HL-60 (cell line): ENCODE data around the gene ALDH3B1.
A peak's percentile ranks its signal among the peaks of the same experiment; 100 is the strongest.

Experiments used
- DNase-seq, 2 experiments: peaks; one replicate each; pipeline ENCODE4 v3.0.0-alpha.2; 2010 to 2020; ENCODE audit warnings: low read depth in 1 of 2, low spot score in 1 of 2
- H3K27ac ChIP-seq: fragments of 250-450 bp; sonication (Bioruptor Pico); replicated peaks from 2 replicates; pipeline ENCODE4 v1.5.1; 2020; ENCODE audit warnings: mild to moderate bottlenecking, moderate library complexity
- H3K27me3 ChIP-seq: fragments of 250-450 bp; sonication (Bioruptor Pico); 2 replicates; pipeline ENCODE4 v1.5.1; 2021; ENCODE audit warnings: mild to moderate bottlenecking, moderate library complexity; ENCODE audit not compliant: insufficient read depth, poor library complexity, severe bottlenecking
- H3K4me3 ChIP-seq: replicated peaks from 2 replicates; pipeline ENCODE4 v1.5.1; 2011; ENCODE audit warnings: mild to moderate bottlenecking, control low read depth, low read length; ENCODE audit not compliant: insufficient read depth
- GABPA ChIP-seq: IDR thresholded peaks from 2 replicates; pipeline ENCODE4 v1.6.1; 2012; ENCODE audit warnings: low read depth
- POLR2AphosphoS5 ChIP-seq: IDR thresholded peaks from 2 replicates; pipeline ENCODE4 v1.6.1; 2012; ENCODE audit warnings: low read depth
- SPI1 ChIP-seq: IDR thresholded peaks from 2 replicates; pipeline ENCODE4 v1.6.1; 2012; ENCODE audit warnings: low read depth, mild to moderate bottlenecking, borderline replicate concordance
- TF ChIP-seq, protein P1 (sequence below): IDR thresholded peaks from 2 replicates; pipeline ENCODE4 v1.6.1; 2012; ENCODE audit warnings: low read depth; ENCODE audit not compliant: insufficient replicate concordance
- TF ChIP-seq, protein P2 (sequence below): IDR thresholded peaks from one replicate; pipeline ENCODE4 v1.5.1; 2011; ENCODE audit warnings: low read length, control low read depth, inconsistent platforms; ENCODE audit not compliant: insufficient read depth

ALDH3B1 gene

DNA sequence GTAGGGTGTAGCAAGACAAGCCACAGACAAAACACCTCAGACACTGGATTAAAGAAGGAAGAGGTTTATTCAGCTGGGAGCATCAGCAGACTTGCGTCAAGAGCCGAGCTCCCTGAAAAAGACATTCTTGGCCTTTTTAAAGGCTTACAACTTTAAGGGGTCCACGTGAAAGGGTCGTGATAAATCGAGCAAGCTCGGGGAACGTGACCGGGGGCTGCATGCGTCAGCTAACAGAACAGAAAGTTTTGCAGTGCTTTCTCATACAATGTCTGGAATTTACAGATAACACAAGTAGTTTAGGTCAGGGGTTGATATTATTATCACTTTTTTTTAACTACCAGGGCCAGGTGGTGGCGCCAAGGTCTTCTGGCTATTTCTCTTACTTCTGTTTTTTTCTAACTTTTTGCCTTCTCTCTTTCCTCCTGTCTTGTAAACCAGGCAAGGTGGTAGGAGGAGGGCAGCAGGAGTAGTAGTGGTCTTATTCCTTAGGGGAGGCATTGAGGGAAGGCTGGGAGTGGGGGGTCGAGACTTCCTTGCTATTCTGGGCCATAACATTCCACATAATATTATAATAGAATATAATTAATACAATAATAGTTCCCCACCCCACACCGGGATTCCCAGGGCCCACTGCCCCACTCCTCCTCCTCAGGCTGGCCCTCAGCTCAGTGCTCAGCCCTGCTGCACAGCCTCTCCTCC, 587 bp upstream of the ALDH3B1 start:
- Histone ChIP-seq H3K27ac (peak overlapping the region; percentile 95), H3K27me3 (no peaks in the 10 kb centered on the region), H3K4me3 (peak overlapping the region; percentile 66; the same call in 1 of the 2 replicates)
- no peak for TF ChIP-seq POLR2AphosphoS5
- TF ChIP-seq SPI1: no peak
- TF ChIP-seq, protein P1, sequence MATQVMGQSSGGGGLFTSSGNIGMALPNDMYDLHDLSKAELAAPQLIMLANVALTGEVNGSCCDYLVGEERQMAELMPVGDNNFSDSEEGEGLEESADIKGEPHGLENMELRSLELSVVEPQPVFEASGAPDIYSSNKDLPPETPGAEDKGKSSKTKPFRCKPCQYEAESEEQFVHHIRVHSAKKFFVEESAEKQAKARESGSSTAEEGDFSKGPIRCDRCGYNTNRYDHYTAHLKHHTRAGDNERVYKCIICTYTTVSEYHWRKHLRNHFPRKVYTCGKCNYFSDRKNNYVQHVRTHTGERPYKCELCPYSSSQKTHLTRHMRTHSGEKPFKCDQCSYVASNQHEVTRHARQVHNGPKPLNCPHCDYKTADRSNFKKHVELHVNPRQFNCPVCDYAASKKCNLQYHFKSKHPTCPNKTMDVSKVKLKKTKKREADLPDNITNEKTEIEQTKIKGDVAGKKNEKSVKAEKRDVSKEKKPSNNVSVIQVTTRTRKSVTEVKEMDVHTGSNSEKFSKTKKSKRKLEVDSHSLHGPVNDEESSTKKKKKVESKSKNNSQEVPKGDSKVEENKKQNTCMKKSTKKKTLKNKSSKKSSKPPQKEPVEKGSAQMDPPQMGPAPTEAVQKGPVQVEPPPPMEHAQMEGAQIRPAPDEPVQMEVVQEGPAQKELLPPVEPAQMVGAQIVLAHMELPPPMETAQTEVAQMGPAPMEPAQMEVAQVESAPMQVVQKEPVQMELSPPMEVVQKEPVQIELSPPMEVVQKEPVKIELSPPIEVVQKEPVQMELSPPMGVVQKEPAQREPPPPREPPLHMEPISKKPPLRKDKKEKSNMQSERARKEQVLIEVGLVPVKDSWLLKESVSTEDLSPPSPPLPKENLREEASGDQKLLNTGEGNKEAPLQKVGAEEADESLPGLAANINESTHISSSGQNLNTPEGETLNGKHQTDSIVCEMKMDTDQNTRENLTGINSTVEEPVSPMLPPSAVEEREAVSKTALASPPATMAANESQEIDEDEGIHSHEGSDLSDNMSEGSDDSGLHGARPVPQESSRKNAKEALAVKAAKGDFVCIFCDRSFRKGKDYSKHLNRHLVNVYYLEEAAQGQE: no peak
- TF ChIP-seq, protein P2, sequence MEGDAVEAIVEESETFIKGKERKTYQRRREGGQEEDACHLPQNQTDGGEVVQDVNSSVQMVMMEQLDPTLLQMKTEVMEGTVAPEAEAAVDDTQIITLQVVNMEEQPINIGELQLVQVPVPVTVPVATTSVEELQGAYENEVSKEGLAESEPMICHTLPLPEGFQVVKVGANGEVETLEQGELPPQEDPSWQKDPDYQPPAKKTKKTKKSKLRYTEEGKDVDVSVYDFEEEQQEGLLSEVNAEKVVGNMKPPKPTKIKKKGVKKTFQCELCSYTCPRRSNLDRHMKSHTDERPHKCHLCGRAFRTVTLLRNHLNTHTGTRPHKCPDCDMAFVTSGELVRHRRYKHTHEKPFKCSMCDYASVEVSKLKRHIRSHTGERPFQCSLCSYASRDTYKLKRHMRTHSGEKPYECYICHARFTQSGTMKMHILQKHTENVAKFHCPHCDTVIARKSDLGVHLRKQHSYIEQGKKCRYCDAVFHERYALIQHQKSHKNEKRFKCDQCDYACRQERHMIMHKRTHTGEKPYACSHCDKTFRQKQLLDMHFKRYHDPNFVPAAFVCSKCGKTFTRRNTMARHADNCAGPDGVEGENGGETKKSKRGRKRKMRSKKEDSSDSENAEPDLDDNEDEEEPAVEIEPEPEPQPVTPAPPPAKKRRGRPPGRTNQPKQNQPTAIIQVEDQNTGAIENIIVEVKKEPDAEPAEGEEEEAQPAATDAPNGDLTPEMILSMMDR: no peak
- no peak for TF ChIP-seq GABPA
- peak in 1 of 2 experiments; percentile 70 for DNase-seq

DNA sequence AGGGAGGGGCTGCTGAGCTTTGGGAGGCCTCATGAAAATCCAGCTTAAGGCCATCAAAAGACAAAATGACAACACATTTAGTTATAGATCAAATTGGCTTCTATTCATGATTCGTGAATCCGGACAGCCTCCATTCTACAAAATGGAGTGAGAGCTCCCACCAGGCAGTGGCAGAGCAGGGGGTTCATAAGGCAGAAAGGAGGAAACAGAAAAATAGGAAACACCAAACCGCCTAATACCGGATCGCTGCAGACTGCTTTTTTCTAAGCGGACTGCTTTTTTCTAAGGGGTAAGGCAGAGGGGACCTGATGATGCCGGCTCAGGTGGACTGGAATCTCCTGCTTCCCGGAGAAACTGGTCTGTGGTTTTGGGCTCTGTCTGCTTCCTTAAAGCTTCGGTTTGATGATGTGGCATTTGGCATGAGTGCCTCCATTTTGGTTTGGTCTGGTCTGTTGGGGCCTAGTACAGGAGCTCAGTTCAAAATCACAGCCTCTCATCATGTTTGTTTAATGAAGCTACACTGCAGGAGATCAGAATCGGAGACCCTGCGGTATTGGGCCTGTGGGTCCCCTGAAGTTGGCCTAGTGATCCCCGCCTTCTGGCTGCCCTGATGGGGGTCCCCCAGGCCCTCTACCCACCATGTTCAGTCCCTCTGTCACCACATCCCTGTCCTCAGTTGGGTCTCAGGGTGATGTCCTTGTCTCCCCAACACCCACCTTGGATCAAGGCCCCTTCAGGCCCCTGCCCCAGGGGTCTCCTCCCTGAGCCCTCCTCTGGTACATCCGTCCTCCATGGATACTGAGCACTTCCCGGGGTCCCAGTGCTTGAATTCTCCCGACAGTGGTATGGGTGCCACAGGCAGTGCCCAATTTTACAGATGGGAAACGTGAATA, 1.2 kb downstream of the ALDH3B1 start:
- TF ChIP-seq SPI1: no peak
- TF ChIP-seq, protein P1: no peak
- no peak for TF ChIP-seq GABPA
- no peak; the same call in 1 of the 2 replicates for TF ChIP-seq POLR2AphosphoS5
- TF ChIP-seq, protein P2: no peak
- H3K4me3 ChIP-seq: peak overlapping the region; percentile 66
- DNase-seq: peak in 1 of 2 experiments; percentile 65
- no peaks in the 10 kb centered on the region for H3K27me3 ChIP-seq
- peak overlapping the region; percentile 95 for H3K27ac ChIP-seq

DNA sequence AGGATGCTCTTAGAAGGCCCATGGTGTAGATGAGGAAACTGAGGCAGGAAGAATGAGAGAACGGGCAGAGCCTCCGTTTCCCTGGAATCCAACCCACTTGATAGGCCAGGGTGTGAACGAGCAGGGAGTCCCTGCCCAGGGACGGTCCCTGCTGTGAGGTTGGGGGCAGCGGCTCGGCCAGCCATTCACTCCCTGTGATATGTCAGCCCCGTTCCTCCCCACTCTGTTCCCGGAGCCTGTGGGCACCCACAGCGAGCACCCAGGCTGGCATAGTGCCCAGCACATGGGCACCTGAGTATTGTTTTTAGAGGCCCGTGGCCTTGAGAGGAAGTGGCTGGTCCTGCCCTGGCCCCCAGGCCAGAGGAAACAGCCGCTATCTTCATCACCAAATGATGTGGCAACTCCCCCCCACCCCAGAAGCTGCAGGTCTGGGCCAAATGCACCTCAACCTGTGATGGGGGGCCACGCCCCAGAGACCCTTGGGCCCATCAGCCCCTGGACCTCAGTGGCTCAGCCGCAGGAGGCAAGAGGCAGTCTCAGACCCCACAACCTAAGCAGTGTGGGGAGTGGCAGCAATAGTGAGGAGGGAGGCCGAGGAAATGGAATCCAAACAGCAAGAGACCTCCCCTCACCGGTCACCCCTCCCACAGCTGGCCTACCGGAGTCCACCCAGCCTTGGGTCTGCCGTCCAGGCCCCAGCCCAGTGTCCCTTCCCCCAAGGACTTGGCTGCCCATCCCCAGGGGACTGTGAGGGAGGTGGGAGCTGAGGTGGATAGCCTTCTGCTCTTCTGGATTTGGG, 2.1 kb downstream of the ALDH3B1 start:
- peak in 1 of 2 experiments; percentile 68 for DNase-seq
- H3K4me3 ChIP-seq: peak overlapping the region; percentile 66; the same call in 1 of the 2 replicates
- H3K27ac ChIP-seq: peak overlapping the region; percentile 95
- no peak for TF ChIP-seq GABPA
- TF ChIP-seq SPI1: peak; percentile 80; the same call in 1 of the 2 replicates
- TF ChIP-seq, protein P2: no peak
- no peaks in the 10 kb centered on the region for H3K27me3 ChIP-seq
